Lower lobe of right lung (tissue), 2 donors: ENCODE data around the gene OR5B2. TPM values are rescaled to one million over a fixed set of nuclear protein-coding genes. Genes with fewer than 3 reads are reported as not detected.
A peak's percentile ranks its signal among the peaks of the same experiment; 100 is the strongest.

ENCODE experiments used
- ATAC-seq, 2 donors: fragments of 200-7000 bp; cut with Tn5 transposase; one replicate each; pipeline ENCODE4 v1.9.1; 2020 to 2022; ENCODE audit warnings: mild to moderate bottlenecking in 2 of 2, moderate library complexity in 2 of 2
- DNase-seq: peaks from one replicate; pipeline ENCODE4 v3.0.0-alpha.2; 2020
- H3K27ac ChIP-seq: fragments of 200-600 bp; one replicate; pipeline ENCODE4 v1.8.0; 2022
- H3K27me3 ChIP-seq: fragments of 200-600 bp; one replicate; pipeline ENCODE4 v1.8.0; 2022; ENCODE audit warnings: low read depth
- H3K36me3 ChIP-seq: fragments of 200-600 bp; one replicate; pipeline ENCODE4 v1.8.0; 2022; ENCODE audit warnings: mild to moderate bottlenecking
- H3K4me1 ChIP-seq: fragments of 200-600 bp; one replicate; pipeline ENCODE4 v1.8.0; 2022
- H3K4me3 ChIP-seq: fragments of 200-600 bp; one replicate; pipeline ENCODE4 v1.8.0; 2022; ENCODE audit warnings: mild to moderate bottlenecking
- H3K9me3 ChIP-seq: fragments of 200-600 bp; one replicate; pipeline ENCODE4 v1.8.0; 2022
- CTCF ChIP-seq: fragments of 200-600 bp; IDR thresholded peaks from one replicate; pipeline ENCODE4 v1.8.0; 2022; ENCODE audit warnings: antibody characterized with exemption, mild to moderate bottlenecking
- intact Hi-C: fragments of 100-400 bp; cut with DNase I; formaldehyde crosslinking; loops from one replicate; pipeline ENCODE4 v1.11.0; 2022
- total RNA-seq: library from RNA; stranded (reverse); fragmentation: NEBNext Ultra II Directional; extraction: Animal tissue kit (Norgen Biotek cat#: 25700); gene quantifications from one replicate; pipeline ENCODE4 v1.2.1, GENCODE V29; 2021
- donor health status: DM: no; HTN: yes; CAD: no; lungs with severe emphysema.

The OR5B2 gene
- total RNA-seq, 1 donor from 2014 or later, result not detected

GRCh38 chr11:58390551-58391063 is 37.3 kb downstream of the OR5B2 start:
- Histone ChIP-seq H3K9me3 (no peaks in the 10 kb centered on the region), H3K27ac (no peak overlapping the region), H3K27me3 (no peaks in the 10 kb centered on the region), H3K4me1 (no peaks in the 10 kb centered on the region), H3K4me3 (no peak overlapping the region), H3K36me3 (no peaks in the 10 kb centered on the region)
- no peak for TF ChIP-seq CTCF
- DNase-seq (peak; percentile 28), ATAC-seq (no peak)
- intact Hi-C loops, result no loop called here

Other genes with a start within 250 kb of the OR5B2 start
- gene OR9Q2, start 239.1 kb downstream of the OR5B2 start, total RNA-seq, result not detected
- gene OR1S2, start 224.0 kb downstream of the OR5B2 start, total RNA-seq, result not detected
- gene OR1S1, start 215.4 kb downstream of the OR5B2 start, total RNA-seq, result not detected
- gene OR10Q1, start 199.2 kb downstream of the OR5B2 start, total RNA-seq, result not detected
- gene OR10W1, start 159.9 kb downstream of the OR5B2 start, total RNA-seq, result not detected
- not detected for gene OR5B17, start 69.1 kb downstream of the OR5B2 start, total RNA-seq
- not detected for gene OR5B3, start 21.2 kb downstream of the OR5B2 start, total RNA-seq
- not detected for gene OR5B12, start 14.1 kb upstream of the OR5B2 start, total RNA-seq
- gene OR5B21, start 80.0 kb upstream of the OR5B2 start, total RNA-seq, result not detected
- 71.6 TPM for gene LPXN, start 147.7 kb upstream of the OR5B2 start, total RNA-seq
- 44.5 TPM for gene ZFP91, start 150.9 kb upstream of the OR5B2 start, total RNA-seq
- gene CNTF, start 194.5 kb upstream of the OR5B2 start, total RNA-seq, result 1.9 TPM